OCI-LY3 (cell line): ENCODE data around the gene MYO15B.
A peak's percentile ranks its signal among the peaks of the same experiment; 100 is the strongest.

Experiments
- H2AFZ ChIP-seq: fragments of 200-600, 300-600 bp; shearing (Covaris generic); 2 replicates; pipeline ENCODE4 v1.6.0; 2014; ENCODE audit warnings: antibody characterized with exemption, low read depth, low read length
- H3K27ac ChIP-seq: fragments of 200-600, 300-600 bp; sonication (generic); 2 replicates; pipeline ENCODE4 v1.5.1; 2014; ENCODE audit warnings: mild to moderate bottlenecking, low read length, moderate library complexity, mixed read lengths
- H3K27me3 ChIP-seq: fragments of 200-600, 300-600 bp; sonication (generic); 2 replicates; pipeline ENCODE4 v1.6.1; 2014; ENCODE audit warnings: low read depth, low read length, mixed read lengths
- H3K36me3 ChIP-seq: fragments of 200-600, 300-600 bp; sonication (generic); replicated peaks from 2 replicates; pipeline ENCODE3; 2014; ENCODE audit warnings: low read depth, low read length, mixed read lengths
- H3K4me1 ChIP-seq: fragments of 300-600, 200-600 bp; sonication (generic); 2 replicates; pipeline ENCODE4 v1.6.1; 2014; ENCODE audit warnings: low read length, mixed read lengths
- H3K4me2 ChIP-seq: fragments of 200-600, 300-600 bp; sonication (generic); 2 replicates; pipeline ENCODE4 v1.6.1; 2014; ENCODE audit warnings: low read length, mixed read lengths
- H3K4me3 ChIP-seq: fragments of 300-600, 200-600 bp; sonication (generic); 2 replicates; pipeline ENCODE4 v1.5.1; 2014; ENCODE audit warnings: antibody characterized with exemption, mild to moderate bottlenecking, low read length, moderate library complexity
- H3K79me2 ChIP-seq: fragments of 300-600, 200-600 bp; shearing (Covaris generic); 2 replicates; pipeline ENCODE4 v1.6.1; 2014; ENCODE audit warnings: mild to moderate bottlenecking, low read length, mixed read lengths
- H3K9ac ChIP-seq: fragments of 300-600, 200-600 bp; shearing (Covaris generic); 2 replicates; pipeline ENCODE4 v1.6.0; 2014; ENCODE audit warnings: mild to moderate bottlenecking, low read length, moderate library complexity
- H3K9me3 ChIP-seq: fragments of 200-600, 300-600 bp; shearing (Covaris generic); 2 replicates; pipeline ENCODE4 v1.6.1; 2014; ENCODE audit warnings: low read length, mixed read lengths; ENCODE audit not compliant: insufficient read depth
- H4K20me1 ChIP-seq: fragments of 200-600, 300-600 bp; sonication (generic); 2 replicates; pipeline ENCODE4 v1.6.1; 2016; ENCODE audit warnings: low read length, mixed read lengths; ENCODE audit not compliant: insufficient read depth
- EZH2phosphoT487 ChIP-seq: fragments of 200-600 bp; shearing (Covaris generic); IDR thresholded peaks from 2 replicates; pipeline ENCODE4 v1.6.1; 2018; ENCODE audit warnings: antibody characterized with exemption, mixed run types, low read depth
- TF ChIP-seq, protein P1 (sequence below): fragments of 200-600, 300-600 bp; sonication (generic); IDR thresholded peaks from 2 replicates; pipeline ENCODE4 v1.5.1; 2014; ENCODE audit warnings: antibody characterized with exemption, low read length, low read depth

MYO15B gene

DNA sequence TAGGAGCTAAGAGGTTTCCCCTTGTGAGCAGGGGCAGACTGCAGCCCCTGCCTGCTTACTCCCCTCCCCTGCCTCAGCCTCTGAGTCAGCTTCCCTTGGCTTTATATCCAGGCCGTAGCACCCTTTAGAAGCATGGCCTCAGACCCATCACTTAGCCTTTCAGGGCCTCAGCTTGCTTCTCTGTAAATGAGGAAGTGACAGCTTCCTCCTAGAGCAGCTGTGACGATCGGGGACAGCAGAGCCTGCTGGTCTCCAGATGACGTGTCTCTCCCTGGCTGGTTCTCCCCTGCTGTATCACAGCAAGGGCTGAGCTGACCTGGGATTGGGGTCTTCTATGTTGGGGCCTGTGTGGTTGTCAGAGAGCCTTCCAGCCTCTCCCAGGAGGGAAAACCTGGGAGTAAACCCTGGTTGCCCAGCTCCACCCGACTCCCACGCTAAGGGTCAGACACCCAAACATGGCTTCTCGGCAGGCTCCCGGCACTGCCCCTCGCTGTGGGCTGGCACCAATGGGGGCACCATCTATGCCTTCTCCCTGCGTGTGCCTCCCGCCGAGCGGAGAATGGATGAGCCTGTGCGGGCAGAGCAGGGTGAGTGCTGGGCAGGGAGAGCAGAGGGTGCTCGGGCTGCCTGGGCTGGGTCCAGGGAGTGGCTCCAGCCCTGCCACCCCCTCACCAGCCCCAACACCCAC lies 16.3 kb upstream of the MYO15B start:
- Histone ChIP-seq H3K4me1 (peaks cover 26% of the 10 kb centered on the region), H3K4me3 (peak overlapping the region; percentile 75), H3K4me2 (peak overlapping the region; percentile 86), H3K27me3 (no peaks in the 10 kb centered on the region), H3K36me3 (no peaks in the 10 kb centered on the region), H2AFZ (peak overlapping the region; percentile 82; the same call in 1 of the 2 replicates), H4K20me1 (no peaks in the 10 kb centered on the region), H3K79me2 (peaks cover 4% of the 10 kb centered on the region; the same call in 1 of the 2 replicates), H3K27ac (peak overlapping the region; percentile 72), H3K9me3 (no peaks in the 10 kb centered on the region), H3K9ac (peak overlapping the region; percentile 79)
- TF ChIP-seq EZH2phosphoT487: no peak
- TF ChIP-seq, protein P1, sequence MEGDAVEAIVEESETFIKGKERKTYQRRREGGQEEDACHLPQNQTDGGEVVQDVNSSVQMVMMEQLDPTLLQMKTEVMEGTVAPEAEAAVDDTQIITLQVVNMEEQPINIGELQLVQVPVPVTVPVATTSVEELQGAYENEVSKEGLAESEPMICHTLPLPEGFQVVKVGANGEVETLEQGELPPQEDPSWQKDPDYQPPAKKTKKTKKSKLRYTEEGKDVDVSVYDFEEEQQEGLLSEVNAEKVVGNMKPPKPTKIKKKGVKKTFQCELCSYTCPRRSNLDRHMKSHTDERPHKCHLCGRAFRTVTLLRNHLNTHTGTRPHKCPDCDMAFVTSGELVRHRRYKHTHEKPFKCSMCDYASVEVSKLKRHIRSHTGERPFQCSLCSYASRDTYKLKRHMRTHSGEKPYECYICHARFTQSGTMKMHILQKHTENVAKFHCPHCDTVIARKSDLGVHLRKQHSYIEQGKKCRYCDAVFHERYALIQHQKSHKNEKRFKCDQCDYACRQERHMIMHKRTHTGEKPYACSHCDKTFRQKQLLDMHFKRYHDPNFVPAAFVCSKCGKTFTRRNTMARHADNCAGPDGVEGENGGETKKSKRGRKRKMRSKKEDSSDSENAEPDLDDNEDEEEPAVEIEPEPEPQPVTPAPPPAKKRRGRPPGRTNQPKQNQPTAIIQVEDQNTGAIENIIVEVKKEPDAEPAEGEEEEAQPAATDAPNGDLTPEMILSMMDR: no peak

DNA sequence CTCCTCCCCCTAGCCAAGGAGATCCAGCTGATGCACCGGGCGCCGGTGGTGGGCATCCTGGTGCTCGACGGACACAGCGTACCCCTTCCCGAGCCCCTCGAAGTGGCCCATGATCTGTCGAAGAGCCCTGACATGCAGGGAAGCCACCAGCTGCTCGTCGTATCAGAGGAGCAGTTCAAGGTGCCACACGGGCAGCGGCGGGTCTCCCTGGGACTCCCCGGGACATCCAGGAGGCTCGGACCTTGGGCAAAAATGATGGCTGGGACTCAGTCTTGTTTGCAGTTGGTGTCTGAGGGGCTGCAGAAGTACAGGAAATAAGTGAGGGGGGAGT lies 15.8 kb upstream of the MYO15B start:
- peak overlapping the region; percentile 86 for H3K4me2 ChIP-seq
- H4K20me1 ChIP-seq: no peaks in the 10 kb centered on the region
- peak overlapping the region; percentile 72 for H3K27ac ChIP-seq
- H3K4me1 ChIP-seq: peaks cover 21% of the 10 kb centered on the region
- no peak overlapping the region for H2AFZ ChIP-seq
- H3K27me3 ChIP-seq: no peaks in the 10 kb centered on the region
- H3K36me3 ChIP-seq: no peaks in the 10 kb centered on the region
- H3K4me3 ChIP-seq: peak overlapping the region; percentile 75
- no peak for TF ChIP-seq EZH2phosphoT487
- TF ChIP-seq, protein P1: no peak
- peak overlapping the region; percentile 79 for H3K9ac ChIP-seq
- no peaks in the 10 kb centered on the region for H3K9me3 ChIP-seq
- H3K79me2 ChIP-seq: peaks cover 4% of the 10 kb centered on the region; the same call in 1 of the 2 replicates

DNA sequence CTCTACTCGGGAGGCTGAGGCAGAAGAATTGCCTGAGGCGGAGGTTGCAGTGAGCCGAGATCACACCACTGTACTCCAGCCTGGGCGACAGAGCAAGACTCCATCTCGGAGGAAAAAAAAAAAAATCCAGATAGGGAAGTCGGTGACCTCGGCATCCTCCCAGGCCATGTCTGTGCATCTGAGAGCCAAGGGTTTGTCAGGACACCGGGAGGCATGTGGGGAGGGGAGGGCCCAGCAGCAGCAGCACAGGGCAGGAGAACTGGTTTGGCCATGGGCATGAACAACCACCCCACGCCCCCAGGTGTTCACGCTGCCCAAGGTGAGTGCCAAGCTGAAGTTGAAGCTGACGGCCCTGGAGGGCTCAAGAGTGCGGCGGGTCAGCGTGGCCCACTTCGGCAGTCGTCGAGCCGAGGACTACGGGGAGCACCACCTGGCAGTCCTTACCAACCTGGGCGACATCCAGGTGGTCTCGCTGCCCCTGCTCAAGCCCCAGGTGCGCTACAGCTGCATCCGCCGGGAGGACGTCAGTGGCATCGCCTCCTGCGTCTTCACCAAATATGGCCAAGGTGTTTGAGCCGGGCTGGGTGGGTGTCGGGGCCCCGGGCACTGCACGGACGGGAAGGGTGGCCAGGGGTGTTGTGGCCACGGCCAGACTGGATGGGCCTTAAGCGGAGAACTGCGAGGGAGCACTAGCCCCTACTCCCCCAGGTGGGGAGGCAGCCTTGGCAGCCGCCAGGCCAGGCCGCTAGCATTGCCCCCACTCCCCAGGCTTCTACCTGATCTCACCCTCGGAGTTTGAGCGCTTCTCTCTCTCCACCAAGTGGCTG lies 14.7 kb upstream of the MYO15B start:
- Histone ChIP-seq H4K20me1 (no peaks in the 10 kb centered on the region), H3K79me2 (peaks cover 4% of the 10 kb centered on the region; the same call in 1 of the 2 replicates), H3K4me3 (no peak overlapping the region), H3K4me2 (no peak overlapping the region), H2AFZ (no peak overlapping the region), H3K9ac (no peak overlapping the region), H3K27me3 (no peaks in the 10 kb centered on the region), H3K4me1 (peaks cover 18% of the 10 kb centered on the region), H3K36me3 (no peaks in the 10 kb centered on the region), H3K27ac (no peak overlapping the region), H3K9me3 (no peaks in the 10 kb centered on the region)
- TF ChIP-seq EZH2phosphoT487: no peak
- TF ChIP-seq, protein P1: no peak

DNA sequence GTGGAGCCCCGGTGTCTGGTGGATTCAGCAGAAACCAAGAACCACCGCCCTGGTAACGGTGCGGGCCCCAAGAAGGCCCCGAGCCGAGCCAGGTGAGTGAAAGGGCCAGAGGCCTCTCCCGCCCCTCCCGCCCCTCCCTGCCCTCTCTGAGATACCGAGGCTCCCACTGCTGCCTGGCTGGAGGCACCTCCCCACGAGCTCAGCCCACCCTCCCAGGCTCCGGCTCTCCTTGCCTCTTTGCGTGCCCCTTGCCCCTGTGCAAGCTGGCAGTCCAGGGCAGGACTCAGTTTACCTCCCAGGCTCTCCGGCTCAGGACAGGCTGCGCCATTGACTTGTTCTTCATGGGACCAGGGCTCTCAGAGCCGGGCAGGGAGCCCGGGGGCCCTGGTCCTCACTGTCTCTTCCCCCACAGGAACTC lies 14.1 kb upstream of the MYO15B start:
- Histone ChIP-seq H3K79me2 (peaks cover 4% of the 10 kb centered on the region; the same call in 1 of the 2 replicates), H4K20me1 (no peaks in the 10 kb centered on the region), H2AFZ (no peak overlapping the region), H3K4me2 (no peak overlapping the region), H3K9ac (no peak overlapping the region), H3K27me3 (no peaks in the 10 kb centered on the region), H3K4me1 (peaks cover 18% of the 10 kb centered on the region), H3K36me3 (no peaks in the 10 kb centered on the region), H3K4me3 (no peak overlapping the region), H3K27ac (no peak overlapping the region), H3K9me3 (no peaks in the 10 kb centered on the region)
- TF ChIP-seq EZH2phosphoT487: no peak
- TF ChIP-seq, protein P1: no peak
